Astrocyte (in vitro differentiated cells and primary cell): ENCODE data around the gene DEDD2. TPM values are rescaled to one million over a fixed set of nuclear protein-coding genes. Genes with fewer than 3 reads are reported as not detected.
A peak's percentile ranks its signal among the peaks of the same experiment; 100 is the strongest.

Experiments
- DNase-seq: peaks from one replicate; pipeline ENCODE4 v3.0.0-alpha.2; 2010; ENCODE audit warnings: low read depth
- FAIRE-seq: peaks from 2 replicates; lab custom pipeline; 2011; peaks lifted over from hg19 to GRCh38; lab: Jason Lieb, UNC
- H2AFZ ChIP-seq: 2 replicates; pipeline ENCODE4 v1.6.0; 2012; ENCODE audit warnings: low read depth, low read length, inconsistent platforms
- H3K27ac ChIP-seq: 2 replicates; pipeline ENCODE4 v1.5.1; 2011; ENCODE audit warnings: low read depth, low read length, inconsistent platforms
- H3K27me3 ChIP-seq: 2 replicates; pipeline ENCODE4 v1.6.0; 2011; ENCODE audit warnings: low read length, inconsistent platforms; ENCODE audit not compliant: insufficient read depth
- H3K36me3 ChIP-seq: 2 replicates; pipeline ENCODE4 v1.5.1; 2011; ENCODE audit warnings: low read length, inconsistent platforms; ENCODE audit not compliant: insufficient read depth
- H3K4me1 ChIP-seq: 2 replicates; pipeline ENCODE4 v1.5.1; 2011; ENCODE audit warnings: low read length, inconsistent platforms; ENCODE audit not compliant: insufficient read depth
- H3K4me2 ChIP-seq: 2 replicates; pipeline ENCODE4 v1.6.0; 2012; ENCODE audit warnings: low read length, inconsistent platforms
- H3K4me3 ChIP-seq: 2 replicates; pipeline ENCODE4 v1.5.1; 2011; ENCODE audit warnings: low read depth, mild to moderate bottlenecking, low read length, inconsistent platforms; ENCODE audit not compliant: insufficient read depth
- H3K79me2 ChIP-seq: 2 replicates; pipeline ENCODE4 v1.6.0; 2012; ENCODE audit warnings: mild to moderate bottlenecking, low read length, inconsistent platforms; ENCODE audit not compliant: insufficient read depth
- H3K9ac ChIP-seq: 2 replicates; pipeline ENCODE4 v1.6.0; 2012; ENCODE audit warnings: mild to moderate bottlenecking, low read length, inconsistent platforms
- H3K9me3 ChIP-seq: 2 replicates; pipeline ENCODE4 v1.5.1; 2012; ENCODE audit warnings: low read depth, mild to moderate bottlenecking, low read length, inconsistent platforms; ENCODE audit not compliant: insufficient read depth
- H4K20me1 ChIP-seq: 2 replicates; pipeline ENCODE4 v1.6.0; 2012; ENCODE audit warnings: low read length, inconsistent platforms; ENCODE audit not compliant: insufficient read depth
- H3K27ac Mint-ChIP-seq: one replicate; pipeline ENCODE4 v1.8.0; 2021; ENCODE audit warnings: mild to moderate bottlenecking, mixed read lengths; ENCODE audit not compliant: unreplicated experiment
- H3K27me3 Mint-ChIP-seq: one replicate; pipeline ENCODE4 v1.8.0; 2021; ENCODE audit warnings: low read depth, mixed read lengths; ENCODE audit not compliant: unreplicated experiment
- H3K36me3 Mint-ChIP-seq: one replicate; pipeline ENCODE4 v1.8.0; 2021; ENCODE audit warnings: low read depth, mixed read lengths; ENCODE audit not compliant: unreplicated experiment
- H3K4me1 Mint-ChIP-seq: one replicate; pipeline ENCODE4 v1.8.0; 2021; ENCODE audit warnings: low read depth, mixed read lengths; ENCODE audit not compliant: unreplicated experiment
- H3K4me3 Mint-ChIP-seq: one replicate; pipeline ENCODE4 v1.8.0; 2021; ENCODE audit warnings: mild to moderate bottlenecking, moderate library complexity, mixed read lengths; ENCODE audit not compliant: unreplicated experiment
- H3K9me3 Mint-ChIP-seq: one replicate; pipeline ENCODE4 v1.8.0; 2021; ENCODE audit warnings: mild to moderate bottlenecking, mixed read lengths; ENCODE audit not compliant: unreplicated experiment
- CTCF ChIP-seq: IDR thresholded peaks from 2 replicates; pipeline ENCODE4 v1.5.1; 2011; ENCODE audit warnings: low read depth, mild to moderate bottlenecking, inconsistent platforms, low read length, moderate library complexity; ENCODE audit not compliant: insufficient read depth
- EZH2 ChIP-seq: IDR thresholded peaks from 2 replicates; pipeline ENCODE4 v1.6.1; 2012; ENCODE audit warnings: mild to moderate bottlenecking, low read length, inconsistent platforms; ENCODE audit not compliant: insufficient read depth
- total RNA-seq: library from RNA; stranded (reverse); gene quantifications from 2 replicates; pipeline ENCODE4 v1.2.1, GENCODE V29; 2021

Gene DEDD2
- total RNA-seq, 1 donor from 2014 or later: 26.1 TPM

GRCh38 chr19:42250183-42250665, 32.7 kb upstream of the DEDD2 start:
- H3K9me3 ChIP-seq: no peaks in the 10 kb centered on the region
- peak overlapping the region; percentile 21 for H3K4me3 ChIP-seq
- H2AFZ ChIP-seq: no peak overlapping the region
- H3K27ac Mint-ChIP-seq: peak overlapping the region; percentile 77
- H3K79me2 ChIP-seq: peaks cover 67% of the 10 kb centered on the region
- H3K4me2 ChIP-seq: peak overlapping the region; percentile 81
- H3K27me3 ChIP-seq: no peaks in the 10 kb centered on the region
- H3K4me1 Mint-ChIP-seq: peaks cover 30% of the 10 kb centered on the region
- H3K36me3 Mint-ChIP-seq: peaks cover 6% of the 10 kb centered on the region
- DNase-seq (no peak), FAIRE-seq (no peak)
- H3K9me3 Mint-ChIP-seq: peaks cover 3% of the 10 kb centered on the region
- H3K36me3 ChIP-seq: peaks cover 13% of the 10 kb centered on the region
- H3K4me1 ChIP-seq: peaks cover 35% of the 10 kb centered on the region
- TF ChIP-seq CTCF (no peak), EZH2 (no peak)
- H3K4me3 Mint-ChIP-seq: peak overlapping the region; percentile 66
- H3K9ac ChIP-seq: peak overlapping the region; percentile 66
- peak overlapping the region; percentile 66 for H3K27ac ChIP-seq
- peaks cover 63% of the 10 kb centered on the region for H4K20me1 ChIP-seq
- no peaks in the 10 kb centered on the region for H3K27me3 Mint-ChIP-seq

- peaks cover 13% of the 10 kb centered on the region for H3K36me3 ChIP-seq
- no peaks in the 10 kb centered on the region for H3K9me3 ChIP-seq
- no peak overlapping the region for H2AFZ ChIP-seq
- H3K4me3 ChIP-seq: no peak overlapping the region
- H3K36me3 Mint-ChIP-seq: peaks cover 6% of the 10 kb centered on the region
- H3K27me3 Mint-ChIP-seq: no peaks in the 10 kb centered on the region
- TF ChIP-seq EZH2 (no peak), CTCF (no peak)
- H3K9ac ChIP-seq: peak overlapping the region; percentile 66
- peaks cover 65% of the 10 kb centered on the region for H3K79me2 ChIP-seq
- H3K27me3 ChIP-seq: no peaks in the 10 kb centered on the region
- H3K4me3 Mint-ChIP-seq: peak overlapping the region; percentile 66
- H3K4me1 Mint-ChIP-seq: peaks cover 33% of the 10 kb centered on the region
- H3K27ac ChIP-seq: peak overlapping the region; percentile 66
- peaks cover 63% of the 10 kb centered on the region for H4K20me1 ChIP-seq
- DNase-seq: no peak
- H3K4me1 ChIP-seq: peaks cover 35% of the 10 kb centered on the region
- no peak for FAIRE-seq
- H3K9me3 Mint-ChIP-seq: peaks cover 3% of the 10 kb centered on the region
- H3K4me2 ChIP-seq: peak overlapping the region; percentile 81
- peak overlapping the region; percentile 47 for H3K27ac Mint-ChIP-seq
Observed at GRCh38 chr19:42249769-42250168, 32.3 kb upstream of the DEDD2 start.

GRCh38 chr19:42249149-42249750, 31.8 kb upstream of the DEDD2 start:
- H3K27me3 Mint-ChIP-seq: no peaks in the 10 kb centered on the region
- no peaks in the 10 kb centered on the region for H3K27me3 ChIP-seq
- FAIRE-seq (no peak), DNase-seq (no peak)
- H3K9me3 ChIP-seq: no peaks in the 10 kb centered on the region
- peaks cover 3% of the 10 kb centered on the region for H3K9me3 Mint-ChIP-seq
- no peak overlapping the region for H3K4me2 ChIP-seq
- H3K4me1 Mint-ChIP-seq: peaks cover 37% of the 10 kb centered on the region
- TF ChIP-seq EZH2: no peak
- no peak for TF ChIP-seq CTCF
- no peak overlapping the region for H3K4me3 ChIP-seq
- peaks cover 38% of the 10 kb centered on the region for H3K4me1 ChIP-seq
- peaks cover 13% of the 10 kb centered on the region for H3K36me3 ChIP-seq
- H3K36me3 Mint-ChIP-seq: peaks cover 6% of the 10 kb centered on the region
- H3K27ac Mint-ChIP-seq: no peak overlapping the region
- no peak overlapping the region for H3K4me3 Mint-ChIP-seq
- H3K27ac ChIP-seq: no peak overlapping the region
- no peak overlapping the region for H3K9ac ChIP-seq
- H2AFZ ChIP-seq: no peak overlapping the region
- peaks cover 63% of the 10 kb centered on the region for H4K20me1 ChIP-seq
- peaks cover 61% of the 10 kb centered on the region for H3K79me2 ChIP-seq
